ENCODE results near the gene MCTP1.

DNA sequence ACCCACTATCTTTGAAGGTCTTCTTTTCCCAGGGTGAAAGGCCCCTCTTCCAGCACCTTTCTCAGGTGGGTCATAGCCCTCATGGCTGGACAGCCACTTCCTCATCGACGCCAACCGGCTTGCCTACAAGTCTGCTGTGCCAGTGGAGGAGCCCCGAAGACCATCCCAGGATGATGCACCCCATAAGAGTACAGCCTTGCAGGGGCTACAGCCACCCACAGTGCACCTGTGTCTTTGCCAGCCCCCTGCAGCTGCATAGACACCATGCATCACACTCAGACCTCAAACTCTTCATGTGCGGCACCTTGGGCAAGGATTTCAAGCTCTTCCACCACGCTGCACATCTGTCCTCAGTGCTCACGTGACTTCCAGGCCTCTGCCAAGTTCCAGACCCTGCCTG is 493.1 kb downstream of the MCTP1 start:
- TF ChIP-seq, protein P1, sequence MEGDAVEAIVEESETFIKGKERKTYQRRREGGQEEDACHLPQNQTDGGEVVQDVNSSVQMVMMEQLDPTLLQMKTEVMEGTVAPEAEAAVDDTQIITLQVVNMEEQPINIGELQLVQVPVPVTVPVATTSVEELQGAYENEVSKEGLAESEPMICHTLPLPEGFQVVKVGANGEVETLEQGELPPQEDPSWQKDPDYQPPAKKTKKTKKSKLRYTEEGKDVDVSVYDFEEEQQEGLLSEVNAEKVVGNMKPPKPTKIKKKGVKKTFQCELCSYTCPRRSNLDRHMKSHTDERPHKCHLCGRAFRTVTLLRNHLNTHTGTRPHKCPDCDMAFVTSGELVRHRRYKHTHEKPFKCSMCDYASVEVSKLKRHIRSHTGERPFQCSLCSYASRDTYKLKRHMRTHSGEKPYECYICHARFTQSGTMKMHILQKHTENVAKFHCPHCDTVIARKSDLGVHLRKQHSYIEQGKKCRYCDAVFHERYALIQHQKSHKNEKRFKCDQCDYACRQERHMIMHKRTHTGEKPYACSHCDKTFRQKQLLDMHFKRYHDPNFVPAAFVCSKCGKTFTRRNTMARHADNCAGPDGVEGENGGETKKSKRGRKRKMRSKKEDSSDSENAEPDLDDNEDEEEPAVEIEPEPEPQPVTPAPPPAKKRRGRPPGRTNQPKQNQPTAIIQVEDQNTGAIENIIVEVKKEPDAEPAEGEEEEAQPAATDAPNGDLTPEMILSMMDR (IDR thresholded peaks at IDR 0.05) = no peak
- TF ChIP-seq POLR2A (IDR thresholded peaks at IDR 0.05) (no peak), EP300 (IDR thresholded peaks at IDR 0.05) (no peak)

Measured in tibial nerve (tissue), 4 donors.